ENCODE results near the gene DCAF17.
"Not testable (repeated sequence)": the region's sequence is repeated elsewhere in the genome, so short reads cannot be mapped to it uniquely, and the experiment has no call there.

Gene DCAF17

GRCh38 chr2:171460537-171460936, 26.5 kb downstream of the DCAF17 start:
- DNase-seq = no peak

GRCh38 chr2:171469176-171469575, 35.1 kb downstream of the DCAF17 start:
- no peak for DNase-seq

DNA sequence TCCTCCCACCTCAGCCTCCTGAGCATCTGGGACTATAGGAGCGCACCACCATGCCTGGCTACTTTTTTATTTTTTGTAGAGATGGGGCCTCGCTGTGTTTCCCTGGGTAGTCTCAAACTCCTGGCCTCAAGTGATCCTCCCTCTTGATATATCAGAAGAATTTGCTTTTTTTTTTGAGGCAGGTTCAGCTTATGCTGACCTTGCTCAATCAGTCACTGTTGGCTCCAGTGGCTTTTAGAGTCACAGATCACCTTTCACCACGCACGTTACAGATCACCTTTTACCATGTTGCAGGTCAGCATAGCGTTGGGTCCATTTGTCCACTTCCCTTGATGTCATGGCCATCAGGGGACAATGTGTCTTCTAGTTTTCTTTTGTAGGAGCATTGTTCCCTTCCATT, 36.1 kb downstream of the DCAF17 start:
- DNase-seq = no peak

GRCh38 chr2:171475979-171476378, 42.0 kb downstream of the DCAF17 start:
- no peak for DNase-seq

DNA sequence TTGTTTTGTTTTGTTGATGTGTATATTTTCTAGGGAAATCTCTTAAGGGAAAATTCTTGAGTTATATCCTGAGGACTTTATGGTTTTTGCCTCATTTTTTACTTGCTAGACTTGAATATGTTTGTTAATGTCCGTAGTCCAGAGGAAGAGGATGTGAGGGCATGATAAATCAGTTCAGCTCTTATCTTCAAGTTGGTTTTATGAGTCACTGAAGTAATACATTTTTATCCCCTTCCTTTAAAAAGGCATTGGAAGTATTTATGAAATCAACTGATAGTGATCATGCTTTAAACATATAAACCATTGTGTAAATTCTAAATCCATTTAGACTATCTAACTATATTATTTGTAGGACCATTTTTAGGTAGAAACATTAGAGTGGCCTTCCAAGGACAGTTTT, 44.3 kb downstream of the DCAF17 start:
- DNase-seq = no peak

DNA sequence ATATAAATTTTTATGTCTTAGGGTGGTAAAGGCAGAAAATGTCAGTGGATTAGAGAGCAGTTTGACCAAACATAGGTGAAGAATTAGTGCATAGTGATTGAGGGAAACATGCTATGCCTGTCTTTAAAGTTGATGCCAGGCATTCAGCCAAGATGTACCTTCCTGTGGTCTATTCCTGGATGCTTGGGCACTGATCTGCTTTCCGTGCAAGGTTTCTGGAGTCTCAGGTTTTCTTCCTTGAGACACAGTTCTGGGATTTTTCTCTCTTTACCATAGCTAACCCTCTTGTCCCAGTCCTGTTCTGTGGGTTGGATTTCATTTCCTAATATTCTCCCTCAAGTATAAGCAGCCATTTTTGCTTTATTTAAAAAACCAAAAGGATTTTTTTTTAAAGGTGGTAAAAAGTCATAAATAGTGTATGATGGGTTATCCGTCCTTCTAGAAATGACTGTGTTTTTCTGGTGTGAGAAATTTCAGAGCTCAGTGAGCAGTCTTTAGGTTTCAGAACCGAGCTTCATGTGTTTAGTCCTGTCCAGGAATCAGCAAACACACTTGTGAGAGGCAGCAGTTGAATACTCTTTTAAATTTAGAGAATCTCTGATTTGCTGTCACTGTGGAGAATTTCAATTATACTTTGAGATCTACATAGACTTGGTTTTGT, 45.3 kb downstream of the DCAF17 start:
- peak; percentile 61 for DNase-seq

DNA sequence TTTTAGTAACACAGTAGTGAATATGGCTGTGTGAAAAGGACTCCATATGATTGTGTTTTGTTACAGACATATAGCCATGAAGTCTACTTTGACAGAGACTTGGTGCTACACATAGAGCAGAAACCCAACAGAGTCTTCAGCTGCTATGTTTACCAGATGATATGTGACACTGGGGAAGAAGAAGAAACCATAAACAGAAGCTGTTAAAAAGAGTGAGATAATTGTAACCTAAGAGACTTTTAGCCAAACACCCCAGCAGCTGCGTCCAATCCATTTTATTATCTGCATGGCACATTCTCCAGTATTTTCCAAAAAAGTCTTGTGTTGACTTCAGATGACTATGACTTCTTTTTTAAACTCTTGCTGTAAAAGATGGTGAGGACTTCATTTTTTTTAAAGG, 46.9 kb downstream of the DCAF17 start:
- no peak for DNase-seq

DNA sequence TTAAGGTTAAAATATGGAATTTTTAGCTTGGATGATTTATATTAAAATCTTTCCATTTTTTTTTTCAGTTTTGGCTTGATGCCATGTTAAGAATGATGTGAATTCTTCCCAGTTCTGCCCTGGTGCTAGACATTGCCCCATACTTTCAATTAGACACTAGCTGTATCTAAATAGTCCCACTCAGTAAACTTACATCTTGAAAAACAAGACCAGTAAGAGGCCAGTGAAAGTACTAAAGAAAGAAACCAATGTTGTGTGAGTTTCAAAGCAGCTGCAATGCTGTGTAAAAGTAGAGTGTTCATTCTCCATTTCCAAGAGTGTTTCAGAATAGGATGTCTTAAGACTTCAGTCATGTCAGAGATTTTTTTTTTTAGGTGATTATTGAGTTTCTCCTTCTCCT, 48.3 kb downstream of the DCAF17 start:
- no peak for DNase-seq

- no peak for DNase-seq
These were observed 48.9 kb downstream of the DCAF17 start for GRCh38 chr2:171482877-171483276.

GRCh38 chr2:171483793-171484192, 49.8 kb downstream of the DCAF17 start:
- DNase-seq = no peak

DNA sequence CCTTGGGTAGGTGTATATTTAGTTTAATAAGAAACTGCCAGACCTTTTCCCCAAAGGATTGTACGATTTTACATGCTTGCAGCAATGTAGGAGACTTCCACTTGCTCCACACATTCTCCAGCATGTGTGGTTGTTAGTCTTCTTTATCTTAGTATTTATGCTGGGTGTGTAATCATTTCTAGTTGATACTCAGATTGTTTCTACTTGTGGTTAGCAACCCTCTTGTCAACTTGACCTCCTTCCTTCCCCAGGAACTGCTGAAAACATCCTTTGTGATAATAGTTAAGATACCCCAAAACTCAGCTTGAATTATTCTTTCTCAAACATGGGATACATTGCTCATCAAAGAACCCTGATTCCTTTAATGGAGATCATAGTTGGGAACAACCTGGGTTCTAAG, 51.1 kb downstream of the DCAF17 start:
- no peak for DNase-seq

DNA sequence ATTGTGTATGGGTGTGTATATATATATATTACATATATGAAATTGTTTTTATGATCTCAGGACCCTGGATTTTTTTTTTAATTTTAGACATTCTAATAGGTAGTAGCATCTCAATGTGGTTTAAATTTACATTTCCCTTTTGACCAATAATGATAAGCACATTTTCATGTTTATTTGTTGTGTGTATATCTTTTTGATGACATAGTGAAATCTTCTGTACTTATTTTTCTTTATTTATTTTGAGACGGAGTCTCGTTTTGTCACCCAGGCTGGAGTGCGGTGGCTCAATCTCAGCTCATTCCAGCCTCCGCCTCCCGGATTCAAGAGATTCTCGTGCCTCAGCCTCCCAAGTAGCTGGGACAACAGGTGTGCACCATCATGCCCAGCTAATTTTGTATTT, 53.2 kb downstream of the DCAF17 start:
- DNase-seq = no peak

GRCh38 chr2:171487803-171488259, 53.8 kb downstream of the DCAF17 start:
- DNase-seq = no peak

DNA sequence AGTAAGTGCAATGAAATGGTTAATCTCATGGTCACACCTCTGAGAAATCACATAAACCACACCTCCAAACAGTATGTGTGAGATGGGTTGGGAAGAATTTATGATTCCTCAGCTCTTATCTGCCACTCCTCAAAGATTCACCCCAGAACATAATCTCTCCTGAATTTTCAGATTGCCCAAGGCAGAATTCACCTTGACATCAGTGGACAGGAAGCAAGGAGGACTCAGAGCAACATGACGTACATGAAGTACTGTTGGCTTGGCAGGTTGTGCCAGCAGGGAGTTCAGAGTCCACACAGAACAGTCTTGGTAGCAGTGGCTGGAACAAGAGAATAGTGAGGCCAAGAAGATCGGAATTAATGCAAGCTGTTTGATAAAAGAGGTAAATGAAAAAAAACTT, 56.6 kb downstream of the DCAF17 start:
- no peak for DNase-seq

- DNase-seq = no peak
These were observed 57.3 kb downstream of the DCAF17 start for GRCh38 chr2:171491292-171491691.

- no peak for DNase-seq
These were observed 58.6 kb downstream of the DCAF17 start for GRCh38 chr2:171492664-171493063.

GRCh38 chr2:171497664-171498063, 63.6 kb downstream of the DCAF17 start:
- not testable (repeated sequence) for DNase-seq

- DNase-seq = no peak
These were observed 71.3 kb downstream of the DCAF17 start for GRCh38 chr2:171505374-171505773.

DNA sequence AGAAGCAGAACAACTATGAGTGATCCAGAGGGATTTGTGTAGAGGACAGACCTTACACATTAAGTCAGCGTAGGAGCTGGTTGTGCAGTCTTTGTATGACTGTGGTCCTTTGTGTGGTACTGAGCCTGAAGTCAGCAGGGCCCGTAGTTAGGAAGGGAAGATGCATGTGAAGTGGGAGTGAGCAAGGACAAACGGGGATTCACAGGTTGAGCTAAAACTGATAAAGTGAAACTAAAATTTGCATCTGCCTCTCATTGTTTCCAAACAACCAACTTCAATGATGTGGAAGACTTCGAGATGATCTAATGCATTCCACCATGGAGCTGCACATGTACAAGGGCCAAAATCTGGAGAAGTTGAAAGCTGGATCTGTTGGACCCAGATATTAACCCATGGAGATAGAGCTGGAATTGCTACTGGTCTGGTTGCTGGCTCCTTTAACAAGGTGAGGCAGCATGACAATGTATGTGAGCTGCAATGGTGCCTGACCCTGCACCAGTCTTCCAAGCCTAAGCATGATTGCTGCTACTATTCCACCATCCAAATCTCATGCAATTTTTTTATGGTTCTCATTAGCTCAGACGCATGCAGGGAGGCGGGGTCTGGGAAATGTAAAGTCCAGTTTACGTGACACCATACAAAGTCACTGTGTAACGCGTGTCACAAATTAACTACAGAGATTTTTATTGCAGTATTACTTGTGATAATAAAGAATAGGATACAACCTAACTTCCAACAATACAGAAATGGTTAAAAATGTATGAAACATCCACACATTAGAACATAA, 76.1 kb downstream of the DCAF17 start:
- DNase-seq = no peak

- no peak for DNase-seq
These were observed 78.0 kb downstream of the DCAF17 start for GRCh38 chr2:171512014-171512413.

- DNase-seq = no peak
These were observed 78.7 kb downstream of the DCAF17 start for GRCh38 chr2:171512683-171513195.

DNA sequence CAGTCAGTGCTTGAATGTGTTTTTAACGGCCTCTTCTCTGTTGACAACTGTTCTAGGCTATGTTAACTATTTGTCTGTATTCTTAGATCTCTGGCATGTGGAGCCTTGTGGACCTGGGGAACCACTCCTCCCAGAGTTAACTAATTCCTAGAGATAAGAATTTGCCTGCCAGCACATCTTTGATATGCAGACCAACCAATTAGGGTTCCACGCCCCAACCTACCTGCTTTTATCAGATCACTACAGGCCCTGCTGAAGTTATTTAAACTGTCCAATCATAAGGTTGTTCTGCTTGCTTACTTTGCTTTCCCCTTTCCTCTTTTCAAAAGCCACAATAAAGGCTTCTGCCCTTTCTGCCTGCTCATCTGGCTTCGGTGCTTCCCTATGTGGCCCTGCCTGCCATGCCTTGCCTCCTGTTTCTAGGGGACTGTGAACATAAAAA, 79.7 kb downstream of the DCAF17 start:
- DNase-seq = no peak

DNA sequence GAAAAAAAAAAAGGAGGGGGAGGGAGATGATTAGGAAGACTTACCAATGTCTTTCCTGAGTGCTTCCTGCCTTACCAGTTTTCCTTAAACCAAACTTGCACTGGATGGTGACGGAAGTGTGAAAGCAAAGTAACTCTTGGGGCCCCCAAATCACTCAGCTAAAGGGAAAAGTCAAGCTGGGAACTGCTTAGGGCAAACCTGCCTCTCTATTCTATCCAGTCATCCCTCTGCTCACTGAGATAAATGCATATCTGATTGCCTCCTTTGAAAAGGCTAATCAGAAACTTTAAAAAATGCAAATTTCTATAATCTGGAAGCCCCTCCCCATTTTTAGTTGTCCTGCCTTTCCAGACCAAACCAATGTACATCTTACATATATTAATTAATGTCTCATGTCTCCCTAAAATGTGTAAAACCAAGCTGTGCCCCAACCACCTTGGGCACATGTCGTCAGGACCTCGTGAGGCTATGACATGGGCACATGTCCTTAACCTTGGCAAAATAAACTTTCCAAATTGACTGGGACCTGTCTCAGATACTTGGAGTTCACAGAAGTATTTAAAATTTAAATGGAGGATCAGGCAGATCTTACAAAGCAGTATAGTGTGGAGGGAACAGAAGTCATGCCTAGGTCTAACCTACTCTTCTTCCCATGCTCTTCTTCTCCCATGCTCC, 81.0 kb downstream of the DCAF17 start:
- no peak for DNase-seq
